CD4-positive, alpha-beta T cell (primary cell): ENCODE measurements around the gene PDE3A. TPM values are rescaled to one million over a fixed set of nuclear protein-coding genes. Genes with fewer than 3 reads are reported as not detected.

Experiments used
- ATAC-seq: fragments of 200-7000 bp; cut with Tn5 transposase; one replicate; pipeline ENCODE4 v1.10.0; 2022; ENCODE audit warnings: mild to moderate bottlenecking; ENCODE audit not compliant: poor library complexity
- CTCF ChIA-PET: fragments of 350-600 bp; sonication (Branson Sonifier 250); formaldehyde crosslinking; loops from one replicate; lab custom pipeline; 2021; ENCODE audit warnings: antibody characterized with exemption, inconsistent platforms; lab: Charles Lee
- POLR2A ChIA-PET: fragments of 350-600 bp; sonication (Branson Sonifier 250); formaldehyde crosslinking; loops from one replicate; lab custom pipeline; 2021; ENCODE audit warnings: antibody characterized with exemption, inconsistent platforms; lab: Charles Lee
- DNase-seq, 14 experiments: peaks; one replicate each; pipeline ENCODE4 v3.0.0-alpha.2; 2013 to 2020; ENCODE audit warnings: mixed read lengths in 2 of 14
- H3K27ac ChIP-seq, 2 donors: one replicate each; pipeline versions ENCODE4 v1.5.1 to v1.7.0; 2013; ENCODE audit warnings: low read length in 2 of 2, low read depth in 1 of 2, mild to moderate bottlenecking in 1 of 2
- H3K27me3 ChIP-seq, 2 experiments: 1 replicate in 1 of 2; 2 replicates in 1 of 2; pipeline versions ENCODE4 v1.6.1 to v1.7.0; 2013; ENCODE audit warnings: low read length in 2 of 2, control low read depth in 1 of 2, mild to moderate bottlenecking in 1 of 2, moderate library complexity in 1 of 2; ENCODE audit not compliant: insufficient read depth in 2 of 2, control insufficient read depth in 1 of 2
- H3K36me3 ChIP-seq: one replicate; pipeline ENCODE4 v1.6.1; 2013; ENCODE audit warnings: low read length, control low read depth; ENCODE audit not compliant: insufficient read depth
- H3K4me1 ChIP-seq: one replicate; pipeline ENCODE4 v1.6.1; 2013; ENCODE audit warnings: low read length, control low read depth; ENCODE audit not compliant: insufficient read depth
- H3K4me3 ChIP-seq: one replicate; pipeline ENCODE4 v1.5.1; 2013; ENCODE audit warnings: mild to moderate bottlenecking, low read length, moderate library complexity
- H3K9me3 ChIP-seq, 2 experiments: 1 replicate in 1 of 2; 2 replicates in 1 of 2; pipeline versions ENCODE4 v1.6.1 to v1.7.0; 2013; ENCODE audit warnings: low read length in 2 of 2, mild to moderate bottlenecking in 2 of 2, control low read depth in 1 of 2, moderate library complexity in 1 of 2; ENCODE audit not compliant: control insufficient read depth in 1 of 2, insufficient read depth in 1 of 2
- H3K27ac Mint-ChIP-seq: one replicate; pipeline ENCODE4 v1.8.0; 2020; ENCODE audit warnings: mixed read lengths
- H3K27me3 Mint-ChIP-seq: one replicate; pipeline ENCODE4 v1.8.0; 2021; ENCODE audit warnings: mixed read lengths
- H3K36me3 Mint-ChIP-seq: one replicate; pipeline ENCODE4 v1.8.0; 2021; ENCODE audit warnings: low read depth, mixed read lengths
- H3K4me1 Mint-ChIP-seq: one replicate; pipeline ENCODE4 v1.8.0; 2021; ENCODE audit warnings: low read depth, mixed read lengths
- H3K4me3 Mint-ChIP-seq: one replicate; pipeline ENCODE4 v1.8.0; 2020; ENCODE audit warnings: mild to moderate bottlenecking, mixed read lengths
- H3K9me3 Mint-ChIP-seq: one replicate; pipeline ENCODE4 v1.8.0; 2020; ENCODE audit warnings: mixed read lengths
- CTCF ChIP-seq: fragments of 200-600 bp; IDR thresholded peaks from one replicate; pipeline ENCODE4 v1.8.0; 2022; ENCODE audit warnings: antibody characterized with exemption, mild to moderate bottlenecking
- intact Hi-C, 2 experiments: fragments of 100-400 bp; cut with DNase I in 1 of 2; cut with micrococcal nuclease in 1 of 2; formaldehyde crosslinking; loops; one replicate each; pipeline versions ENCODE4 v1.15.1 to v1.9.0; 2023 to 2025; cut with DNase I, micrococcal nuclease
- total RNA-seq, 174 experiments: library from RNA in 2 of 174; stranded (reverse) in 2 of 174; gene quantifications; one replicate each; pipeline ENCODE4 v1.2.3 and lab custom pipeline; 2021 to 2026

PDE3A gene
- total RNA-seq, 2 experiments from 2014 or later: not detected

GRCh38 chr12:20653871-20654270 is 285.5 kb downstream of the PDE3A start:
- H3K9me3 ChIP-seq: no peaks in the 10 kb centered on the region
- H3K27ac Mint-ChIP-seq: no peak overlapping the region
- no peak for DNase-seq
- H3K27ac ChIP-seq: no peak overlapping the region
- no peaks in the 10 kb centered on the region for H3K36me3 Mint-ChIP-seq
- no peaks in the 10 kb centered on the region for H3K36me3 ChIP-seq
- ChIA-PET CTCF (no interaction called here), POLR2A (no interaction called here)
- no peaks in the 10 kb centered on the region for H3K27me3 Mint-ChIP-seq
- H3K9me3 Mint-ChIP-seq: no peaks in the 10 kb centered on the region
- no peak for TF ChIP-seq CTCF
- no peaks in the 10 kb centered on the region for H3K27me3 ChIP-seq
- H3K4me1 ChIP-seq: no peaks in the 10 kb centered on the region
- no peak for ATAC-seq
- H3K4me3 Mint-ChIP-seq: no peak overlapping the region
- intact Hi-C loops: no loop called here
- no peak overlapping the region for H3K4me3 ChIP-seq
- H3K4me1 Mint-ChIP-seq: no peaks in the 10 kb centered on the region

- CTCF ChIA-PET: no interaction called here
- Histone ChIP-seq H3K27me3 (no peaks in the 10 kb centered on the region), H3K4me3 (no peak overlapping the region), H3K36me3 (no peaks in the 10 kb centered on the region), H3K9me3 (peaks cover 0 to 4% of the 10 kb centered on the region in 2 experiments), H3K4me1 (no peaks in the 10 kb centered on the region), H3K27ac (no peak overlapping the region)
- Mint-ChIP-seq H3K9me3 (peaks cover 4% of the 10 kb centered on the region), H3K27ac (no peak overlapping the region), H3K27me3 (no peaks in the 10 kb centered on the region), H3K4me3 (no peak overlapping the region), H3K36me3 (no peaks in the 10 kb centered on the region), H3K4me1 (no peaks in the 10 kb centered on the region)
- DNase-seq (no peak), ATAC-seq (no peak)
- intact Hi-C loops: no loop called here
- TF ChIP-seq CTCF: no peak
- POLR2A ChIA-PET: no interaction called here
These were observed 288.3 kb downstream of the PDE3A start for GRCh38 chr12:20656600-20656999.

- intact Hi-C loops: no loop called here
- peaks cover 4% of the 10 kb centered on the region for H3K9me3 Mint-ChIP-seq
- ChIA-PET CTCF (no interaction called here), POLR2A (no interaction called here)
- no peak overlapping the region for H3K4me3 ChIP-seq
- H3K27ac ChIP-seq: no peak overlapping the region
- peaks cover 0 to 8% of the 10 kb centered on the region in 2 experiments for H3K9me3 ChIP-seq
- DNase-seq (no peak), ATAC-seq (no peak)
- no peaks in the 10 kb centered on the region for H3K4me1 Mint-ChIP-seq
- no peaks in the 10 kb centered on the region for H3K27me3 ChIP-seq
- no peaks in the 10 kb centered on the region for H3K36me3 Mint-ChIP-seq
- H3K4me1 ChIP-seq: no peaks in the 10 kb centered on the region
- H3K27ac Mint-ChIP-seq: no peak overlapping the region
- TF ChIP-seq CTCF: no peak
- H3K4me3 Mint-ChIP-seq: no peak overlapping the region
- H3K27me3 Mint-ChIP-seq: no peaks in the 10 kb centered on the region
- no peaks in the 10 kb centered on the region for H3K36me3 ChIP-seq
These were observed 289.2 kb downstream of the PDE3A start for GRCh38 chr12:20657496-20657895.
